GM18870 (cell line): ENCODE results near the gene GIMAP7.
"Not testable (repeated sequence)": the region's sequence is repeated elsewhere in the genome, so short reads cannot be mapped to it uniquely, and the experiment has no call there.

Source experiments
- ATAC-seq: cut with Tn5 transposase; IDR thresholded peaks from one replicate; pipeline ENCODE4 v1.9.1; 2021; ENCODE audit warnings: moderate library complexity; ENCODE audit not compliant: unreplicated experiment

Gene GIMAP7

DNA sequence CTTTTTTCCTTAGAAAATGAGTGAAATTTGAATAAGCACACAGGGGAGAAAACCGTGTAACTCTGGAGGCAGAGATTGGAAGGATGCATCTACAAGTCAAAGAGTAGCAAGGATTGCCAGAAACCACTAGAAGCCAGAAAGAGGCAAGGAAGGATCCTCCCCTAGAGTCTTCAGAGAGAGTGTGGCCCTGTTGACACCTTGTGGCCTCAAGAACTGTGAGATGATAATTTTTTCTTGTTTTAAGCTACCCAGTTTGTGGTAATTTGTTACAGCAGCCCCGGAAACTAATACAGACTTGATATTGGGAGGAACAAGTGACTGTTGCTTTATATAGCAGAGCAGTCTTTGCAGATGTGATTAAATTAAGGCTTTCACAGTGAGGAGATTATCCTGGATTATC is 3.6 kb upstream of the GIMAP7 start:
- no peak for ATAC-seq

DNA sequence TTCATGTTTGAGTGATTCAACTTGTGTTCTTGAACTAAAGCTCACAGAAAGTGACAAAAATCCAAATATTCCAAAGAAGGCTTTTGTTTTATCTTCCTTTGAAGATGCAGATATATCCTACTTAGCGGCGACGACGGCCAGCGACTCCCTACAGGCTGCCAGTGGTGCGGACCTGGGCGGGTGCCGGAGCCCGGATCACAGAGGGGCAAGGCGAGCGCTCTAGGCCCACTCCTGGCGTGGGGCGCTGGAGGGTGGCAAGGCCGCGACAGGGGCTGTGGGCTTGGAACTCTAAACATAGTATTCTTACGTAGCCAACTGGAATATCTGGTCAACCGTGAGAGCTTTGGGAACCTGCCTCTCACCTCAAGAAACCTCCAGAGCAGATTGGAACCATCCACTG is 914 bp upstream of the GIMAP7 start:
- no peak for ATAC-seq

DNA sequence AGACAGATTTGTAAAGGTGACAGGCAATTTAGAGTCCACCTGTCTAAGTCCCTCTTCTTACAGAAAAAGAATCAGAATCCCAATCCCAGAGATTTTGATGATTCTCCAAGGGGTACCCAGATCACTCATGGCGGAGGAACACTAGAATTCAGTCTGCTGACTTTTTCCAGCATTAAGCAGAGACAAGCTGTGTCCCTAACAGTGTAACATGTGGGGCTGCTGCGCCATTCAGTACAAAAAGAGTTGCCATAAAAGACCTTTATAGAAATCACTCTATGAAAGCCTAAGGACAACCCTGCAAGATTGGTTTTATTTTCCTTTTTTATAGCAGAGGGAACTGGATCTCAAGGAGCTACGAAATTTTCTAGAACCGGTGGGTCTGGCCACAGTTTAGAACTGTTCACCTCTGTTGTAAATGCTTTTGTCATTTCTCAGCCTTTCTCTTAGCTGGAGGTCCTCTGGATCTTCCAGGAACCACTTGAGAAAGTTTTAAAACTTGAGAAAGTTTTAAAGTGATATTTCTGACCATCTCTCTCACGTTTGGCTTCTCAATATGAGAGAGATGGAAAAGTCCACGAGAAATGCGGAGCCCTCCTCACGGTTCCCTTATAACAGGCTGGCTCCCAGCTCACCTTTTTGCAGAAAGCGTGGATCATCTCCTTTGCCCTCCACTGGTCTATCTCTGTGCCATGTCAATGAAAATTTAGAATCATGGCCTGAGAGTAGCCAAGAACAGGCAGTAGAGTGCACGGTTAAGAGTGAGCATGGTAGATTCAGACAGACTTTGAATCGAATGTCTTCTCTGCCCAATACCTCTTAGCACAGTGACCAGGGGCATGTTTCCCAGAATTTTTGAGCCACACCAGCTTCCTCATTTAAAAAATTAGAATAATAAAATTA is 826 bp downstream of the GIMAP7 start:
- no peak for ATAC-seq

DNA sequence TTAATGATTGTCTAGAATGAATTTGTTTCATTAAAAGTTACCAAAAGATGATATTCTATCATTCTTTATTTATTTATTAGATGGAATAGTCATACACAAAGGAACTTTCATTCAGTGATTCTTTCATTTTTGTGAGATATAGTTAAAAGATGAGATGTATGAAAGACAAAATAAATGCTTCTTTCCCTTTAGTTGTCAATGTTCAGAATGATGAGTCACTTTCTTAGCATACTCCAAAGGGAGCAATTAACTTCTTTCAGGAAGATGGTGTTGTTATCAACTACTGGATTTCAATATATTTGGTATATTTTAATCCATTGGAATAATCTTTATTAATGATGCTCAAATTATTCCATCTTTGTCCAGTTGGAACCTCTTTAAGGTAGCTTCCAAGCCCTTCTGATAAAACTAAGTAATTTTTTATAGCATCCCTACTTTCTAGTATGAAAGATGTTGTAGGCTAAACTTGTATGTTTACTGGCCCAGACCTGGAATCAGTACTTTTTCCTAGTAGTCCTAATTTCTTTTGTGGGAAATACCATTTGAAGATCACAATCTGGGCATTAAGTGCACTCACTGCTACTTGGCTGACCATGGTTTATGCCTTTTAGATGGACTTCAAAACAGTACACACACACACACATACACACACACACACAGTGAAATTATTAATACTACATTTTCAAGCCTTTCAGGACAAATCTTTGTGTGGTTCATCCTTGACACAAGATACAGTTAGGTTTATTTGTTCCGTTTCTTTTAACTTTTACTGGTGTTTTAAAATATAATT is 2.5 kb downstream of the GIMAP7 start:
- no peak for ATAC-seq

DNA sequence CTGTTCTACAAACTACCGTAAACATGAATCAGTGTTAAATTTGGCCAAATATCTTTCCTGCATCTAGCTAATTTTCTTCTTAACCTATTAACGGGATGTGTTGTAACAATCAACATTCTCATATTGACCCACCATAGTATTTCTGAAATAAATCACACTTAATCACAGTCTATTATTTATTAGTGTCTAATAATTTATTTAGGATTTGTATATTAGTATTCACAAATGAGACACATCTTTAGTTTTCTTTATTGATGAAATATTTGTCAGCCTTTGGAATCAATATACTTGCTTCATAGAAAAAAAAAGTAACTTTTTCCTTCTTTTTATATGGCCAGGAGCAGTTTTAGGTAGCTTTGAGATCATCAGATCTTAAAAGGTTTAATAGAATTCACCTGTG is 4.6 kb downstream of the GIMAP7 start:
- ATAC-seq = no peak

DNA sequence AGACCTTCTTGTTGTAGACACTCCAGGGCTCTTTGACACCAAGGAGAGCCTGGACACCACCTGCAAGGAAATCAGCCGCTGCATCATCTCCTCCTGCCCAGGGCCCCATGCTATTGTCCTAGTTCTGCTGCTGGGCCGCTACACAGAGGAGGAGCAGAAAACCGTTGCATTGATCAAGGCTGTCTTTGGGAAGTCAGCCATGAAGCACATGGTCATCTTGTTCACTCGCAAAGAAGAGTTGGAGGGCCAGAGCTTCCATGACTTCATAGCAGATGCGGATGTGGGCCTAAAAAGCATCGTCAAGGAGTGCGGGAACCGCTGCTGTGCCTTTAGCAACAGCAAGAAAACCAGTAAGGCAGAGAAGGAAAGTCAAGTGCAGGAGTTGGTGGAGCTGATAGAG is 5.5 kb downstream of the GIMAP7 start:
- ATAC-seq = no peak

DNA sequence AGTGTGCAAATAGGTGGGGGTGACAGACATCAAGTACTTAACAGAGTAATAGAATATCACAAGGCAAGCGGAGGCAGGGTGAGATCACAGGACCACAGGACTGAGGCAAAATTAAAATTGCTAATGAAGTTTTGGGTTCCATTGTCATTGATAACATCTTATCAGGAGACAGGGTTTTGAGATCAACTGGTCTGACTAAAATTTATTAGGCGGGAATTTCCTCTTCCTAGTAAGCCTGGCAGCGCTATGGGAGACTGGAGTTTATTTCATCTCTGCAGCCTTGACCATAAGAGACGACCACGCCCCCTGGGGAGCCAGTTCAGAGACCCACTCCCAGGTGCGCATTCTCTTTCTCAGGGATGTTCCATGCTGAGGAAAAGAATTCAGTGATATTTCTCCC is 8.3 kb downstream of the GIMAP7 start:
- ATAC-seq = not testable (repeated sequence)

DNA sequence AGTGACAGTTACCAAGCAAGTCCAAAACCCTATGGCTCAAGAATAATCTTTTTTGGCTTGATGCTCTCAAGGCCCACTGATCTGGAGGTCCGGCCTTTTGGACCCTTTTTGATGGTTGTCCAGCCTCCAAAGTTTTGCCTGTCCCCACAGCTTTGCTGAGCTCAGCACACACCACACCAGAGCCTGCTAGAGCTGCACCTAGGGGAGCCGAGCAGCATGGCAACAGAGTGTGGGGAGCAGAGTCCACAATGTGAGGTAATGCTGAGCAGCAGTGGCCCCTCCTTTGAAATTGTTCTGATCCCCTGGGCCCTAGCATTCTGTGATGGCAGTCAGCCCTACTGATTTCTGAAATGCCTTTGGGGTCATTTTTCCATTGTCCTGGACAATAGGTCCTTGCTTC is 9.3 kb downstream of the GIMAP7 start:
- ATAC-seq = no peak

DNA sequence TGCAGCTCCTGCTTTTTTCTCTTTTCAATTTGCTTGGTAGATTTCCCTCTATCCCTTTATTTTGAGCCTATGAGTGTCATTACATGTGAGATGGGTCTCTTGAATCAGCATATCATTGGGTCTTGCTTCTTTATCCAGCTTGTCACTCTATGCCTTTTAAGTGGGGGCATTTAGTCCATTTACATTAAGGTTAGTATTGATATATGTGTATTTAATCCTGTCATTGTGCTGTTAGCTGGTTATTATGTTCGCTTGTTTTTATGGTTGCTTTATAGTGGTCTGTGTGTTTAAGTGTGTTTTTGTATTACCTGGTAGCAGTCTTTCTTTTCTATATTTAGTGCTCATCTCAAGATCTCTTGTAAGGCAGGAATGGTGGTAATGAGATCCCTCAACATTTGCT is 17.0 kb downstream of the GIMAP7 start:
- ATAC-seq = no peak

DNA sequence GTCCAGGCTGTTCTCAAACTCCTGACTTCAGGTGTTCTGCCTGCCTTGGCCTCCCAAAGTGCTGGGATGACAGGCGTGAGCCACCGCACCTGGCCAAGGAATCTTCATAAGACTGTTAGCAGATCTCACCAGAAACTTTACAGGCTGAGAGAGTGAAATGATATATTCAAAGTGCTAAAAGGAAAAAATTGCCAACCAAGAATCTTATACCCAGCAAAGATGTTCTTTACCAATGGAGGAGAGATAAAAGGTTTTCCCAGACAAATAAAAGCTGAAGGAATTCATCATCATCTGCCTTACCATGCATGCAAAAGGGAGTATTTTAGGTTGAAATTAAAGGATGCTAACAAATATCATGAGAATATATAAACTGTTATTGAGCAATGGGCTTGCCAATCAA is 23.6 kb downstream of the GIMAP7 start:
- no peak for ATAC-seq

DNA sequence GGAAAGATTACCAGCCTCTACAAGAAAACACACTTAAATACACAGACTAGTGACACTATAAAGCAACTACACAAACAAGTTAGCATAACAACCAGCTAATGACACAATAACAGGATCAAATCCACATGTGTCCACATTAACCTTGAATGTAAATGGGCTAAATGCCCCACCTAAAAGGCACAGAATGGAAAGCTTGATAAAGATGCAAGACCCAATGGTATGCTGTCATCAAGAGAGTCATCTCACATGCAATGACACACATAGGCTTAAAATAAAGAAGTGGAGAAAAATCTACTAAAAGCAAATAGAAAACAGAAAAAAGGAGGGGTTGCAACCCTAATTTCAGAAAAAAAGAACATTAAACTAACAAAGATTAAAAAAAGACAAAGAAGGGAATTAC is 38.5 kb downstream of the GIMAP7 start:
- no peak for ATAC-seq

DNA sequence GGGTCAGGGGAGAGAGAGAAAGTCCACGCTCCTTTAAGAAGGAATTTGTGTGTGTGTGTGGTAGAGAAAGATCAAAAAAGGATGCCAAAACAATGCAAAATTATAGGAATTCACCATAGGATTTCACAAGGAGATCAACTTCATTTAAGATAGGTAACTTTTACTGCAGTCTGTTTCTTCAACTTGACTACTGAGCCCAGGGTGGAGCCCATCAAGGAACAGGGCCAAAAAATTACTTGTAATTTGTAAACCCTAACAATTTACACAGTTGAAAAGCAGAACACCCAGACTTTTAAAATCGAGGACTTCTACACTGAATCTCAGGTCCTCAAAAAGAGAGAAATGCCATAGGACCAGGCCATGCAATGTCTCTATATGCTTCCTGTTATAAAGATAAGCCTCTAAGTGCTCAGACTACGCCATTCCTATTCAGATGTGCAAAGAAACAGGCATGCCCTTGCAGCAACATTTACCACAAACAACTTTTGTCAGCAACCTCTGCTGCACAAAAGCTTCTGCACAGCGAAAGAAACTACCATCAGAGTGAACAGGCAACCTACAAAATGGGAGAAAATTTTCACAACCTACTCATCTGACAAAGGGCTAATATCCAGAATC is 42.0 kb downstream of the GIMAP7 start:
- no peak for ATAC-seq

DNA sequence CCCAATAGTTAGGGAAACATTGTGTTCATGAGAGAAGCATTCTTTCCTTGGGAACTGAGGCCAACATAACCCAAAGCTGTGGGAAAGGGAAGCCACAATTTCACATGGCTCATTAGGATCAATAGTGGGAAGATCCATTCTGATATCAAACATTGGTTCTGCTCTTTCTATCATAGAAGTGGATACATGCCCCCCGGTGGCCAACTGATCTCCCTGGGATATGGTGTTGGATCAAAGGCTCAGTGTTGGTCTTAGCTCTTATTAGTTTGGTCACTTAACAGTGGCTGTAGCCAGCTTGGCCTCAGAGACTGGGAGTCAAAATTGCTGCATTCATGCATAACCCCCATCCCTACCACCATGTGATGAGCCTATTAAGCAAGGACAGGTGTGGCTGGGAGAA is 45.8 kb downstream of the GIMAP7 start:
- ATAC-seq = no peak

DNA sequence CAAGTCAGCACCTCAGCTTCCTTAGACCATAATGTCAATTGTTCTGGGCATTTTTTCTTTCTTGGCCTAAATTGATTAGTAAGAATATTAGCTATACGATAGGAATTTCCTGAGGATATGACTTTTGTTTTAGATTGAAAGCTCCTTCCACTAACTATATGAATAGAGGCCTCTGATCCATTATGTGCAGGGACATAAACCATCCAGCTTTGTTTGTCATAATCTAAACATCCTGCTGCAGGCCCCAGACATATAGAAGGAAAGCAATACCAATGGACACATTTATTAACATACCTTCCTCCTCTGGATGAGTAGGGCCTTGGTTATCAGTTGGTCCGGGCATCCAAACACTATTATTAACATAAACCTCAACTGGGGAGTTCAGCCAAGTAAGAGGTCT is 48.2 kb downstream of the GIMAP7 start:
- ATAC-seq = no peak

DNA sequence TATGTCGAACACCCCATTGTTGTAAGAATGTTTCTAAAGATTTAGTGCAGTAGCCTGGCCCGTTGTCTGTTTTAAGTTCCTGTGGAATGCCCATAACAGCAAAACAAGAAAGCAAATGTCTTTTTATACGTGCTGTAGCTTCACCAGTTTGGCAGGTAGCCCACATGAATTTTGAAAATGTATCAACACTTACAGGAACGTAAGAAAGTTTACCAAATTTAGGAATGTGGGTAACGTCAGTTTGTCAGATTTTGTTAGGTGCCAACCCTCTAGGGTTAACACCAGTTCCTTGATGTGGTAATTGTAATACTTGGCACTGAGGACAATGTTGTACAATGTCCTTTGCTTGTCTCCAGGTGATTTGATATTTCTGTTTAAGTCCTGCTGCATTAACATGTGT is 49.3 kb downstream of the GIMAP7 start:
- no peak for ATAC-seq

DNA sequence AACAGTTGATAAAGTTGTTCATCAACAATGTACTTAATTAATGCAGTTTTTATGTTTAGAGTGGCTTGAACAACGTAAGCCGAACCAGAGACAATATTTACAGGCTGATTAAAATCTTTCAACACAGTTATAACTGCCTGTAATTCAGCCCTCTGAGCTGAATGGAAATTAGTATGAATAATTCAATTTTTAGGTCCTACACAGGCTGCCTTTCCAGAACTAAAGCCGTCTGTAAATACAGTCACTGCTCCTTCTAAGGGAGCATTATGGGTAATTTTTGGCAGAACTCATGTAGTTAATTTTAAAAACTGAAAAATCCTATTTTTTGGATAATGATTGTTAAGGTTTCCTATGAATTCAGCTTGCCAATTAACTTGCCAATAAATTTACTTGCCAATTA is 49.9 kb downstream of the GIMAP7 start:
- ATAC-seq = no peak

DNA sequence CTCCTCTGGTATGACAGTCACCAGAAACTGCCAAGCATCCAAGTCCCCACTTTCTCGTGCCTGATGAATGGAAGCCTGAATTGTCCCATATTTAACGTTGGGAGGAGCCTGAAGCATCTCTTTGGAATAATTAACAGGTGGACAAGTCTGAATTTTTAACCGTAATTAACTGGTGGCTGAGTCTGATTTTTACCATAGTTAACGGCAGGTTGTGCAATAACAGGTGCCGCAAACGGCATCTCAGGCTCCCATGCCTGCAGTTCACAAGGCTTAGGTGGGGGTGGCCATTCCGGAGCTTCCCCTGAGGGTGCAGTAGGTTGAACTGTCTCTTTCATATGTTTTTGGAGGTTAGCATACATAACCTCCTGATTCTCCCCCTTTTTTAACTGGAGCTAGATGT is 50.6 kb downstream of the GIMAP7 start:
- no peak for ATAC-seq

DNA sequence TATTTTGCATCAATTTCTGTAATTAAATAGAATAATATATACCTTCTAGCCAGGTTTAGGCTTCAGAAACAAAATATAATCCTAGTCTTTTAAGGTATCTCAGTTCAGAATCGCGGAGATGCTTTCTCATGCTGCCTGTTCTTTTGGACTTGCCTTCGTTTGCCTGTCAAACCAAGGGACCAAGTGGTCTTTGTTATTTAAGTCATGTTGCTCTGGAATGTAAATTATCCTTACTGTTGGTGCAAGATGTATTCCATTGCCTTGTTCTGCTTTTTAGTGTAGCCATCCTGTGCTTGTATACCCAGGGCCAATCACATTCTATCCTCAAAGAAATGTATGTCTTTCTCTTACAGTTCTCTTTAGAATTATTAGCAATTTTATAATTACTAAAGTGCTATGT is 51.5 kb downstream of the GIMAP7 start:
- no peak for ATAC-seq

DNA sequence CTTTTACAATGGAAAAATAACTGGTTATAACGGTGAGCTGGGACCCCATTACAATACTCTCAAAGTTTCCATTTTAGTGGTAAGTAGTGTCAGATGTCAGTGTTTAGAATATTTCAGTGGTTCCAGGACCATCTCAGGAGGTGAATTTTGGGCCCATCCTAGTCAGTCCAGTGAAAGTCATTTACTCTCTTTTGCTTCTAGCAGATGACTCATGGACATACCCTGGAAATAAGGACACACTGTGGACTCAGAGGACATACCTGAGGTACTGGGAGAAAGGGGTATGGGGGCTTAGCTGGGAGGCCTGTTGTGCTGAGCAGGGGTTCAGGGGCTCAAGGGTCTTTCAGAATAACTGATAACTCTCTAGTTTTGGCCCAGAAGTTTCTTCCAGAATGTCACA is 51.9 kb downstream of the GIMAP7 start:
- ATAC-seq = no peak

DNA sequence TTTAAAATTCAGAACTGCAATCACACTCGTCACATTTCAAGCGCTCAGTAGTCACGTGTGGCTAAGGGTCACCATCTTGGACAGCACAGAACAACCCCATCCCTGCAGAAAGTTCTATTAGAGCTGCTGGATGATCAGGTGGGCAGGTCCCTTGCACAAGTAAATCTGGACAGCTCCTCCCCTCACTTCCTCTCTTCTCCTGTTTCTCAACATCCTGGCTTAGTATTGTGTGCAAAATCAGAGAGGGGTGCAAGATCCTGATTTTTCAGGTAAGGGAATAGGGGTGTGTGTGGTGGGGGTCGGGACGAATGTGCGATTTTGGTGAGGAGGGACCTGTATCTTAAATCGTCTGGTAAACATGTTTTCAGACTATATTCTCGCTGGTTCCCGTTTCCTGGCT is 52.5 kb downstream of the GIMAP7 start, which contains the start of gene GIMAP4:
Gene GIMAP4 (plus strand): TSS at position 222 of the 400 bp plus-strand sequence. CDS start 2,512 bp downstream, outside the sequence.
- ATAC-seq = no peak

DNA sequence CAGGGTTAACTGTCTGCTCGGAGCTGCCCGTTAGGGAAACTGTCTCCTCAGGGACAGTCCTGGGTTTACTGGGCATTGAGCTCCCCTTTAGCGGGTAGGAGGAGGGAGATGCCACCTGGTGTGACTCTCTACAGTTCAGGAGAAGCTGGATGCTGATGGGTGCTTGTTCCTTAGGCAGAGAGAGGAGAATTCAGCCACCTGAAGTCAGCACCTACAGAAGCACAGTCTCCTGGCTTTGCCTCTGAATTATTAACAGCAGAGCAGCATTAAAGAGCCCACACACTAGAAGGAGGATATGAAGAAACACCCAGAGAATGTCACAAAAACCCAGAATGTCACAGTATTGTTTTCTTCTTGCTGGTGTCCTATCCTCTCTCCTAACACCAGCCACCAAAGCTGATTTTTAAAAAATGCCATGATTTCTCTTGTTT is 53.2 kb downstream of the GIMAP7 start:
- no peak for ATAC-seq

DNA sequence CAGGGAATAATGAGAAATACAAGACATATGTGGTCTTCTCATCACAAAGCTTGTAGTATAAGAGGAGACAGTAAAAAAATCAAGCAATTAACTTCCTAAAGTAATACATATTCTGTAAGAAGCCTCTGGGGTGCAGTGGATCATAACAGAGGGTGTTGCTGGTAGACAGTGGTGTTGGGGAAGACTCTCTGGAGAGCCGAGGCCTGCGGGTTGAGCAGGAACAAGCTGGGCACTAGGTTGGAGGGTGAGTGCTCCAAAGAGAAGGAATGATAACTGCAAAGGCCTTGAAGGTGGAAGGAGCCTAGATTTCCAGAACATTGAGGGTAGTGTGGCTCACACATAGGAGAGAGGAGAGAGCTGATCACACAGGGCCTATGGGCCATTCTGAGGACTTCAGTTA is 54.0 kb downstream of the GIMAP7 start:
- ATAC-seq = no peak
